ENCODE data around the gene CHST3.
"Not testable (repeated sequence)": the region's sequence is repeated elsewhere in the genome, so short reads cannot be mapped to it uniquely, and the experiment has no call there.

CHST3 gene

DNA sequence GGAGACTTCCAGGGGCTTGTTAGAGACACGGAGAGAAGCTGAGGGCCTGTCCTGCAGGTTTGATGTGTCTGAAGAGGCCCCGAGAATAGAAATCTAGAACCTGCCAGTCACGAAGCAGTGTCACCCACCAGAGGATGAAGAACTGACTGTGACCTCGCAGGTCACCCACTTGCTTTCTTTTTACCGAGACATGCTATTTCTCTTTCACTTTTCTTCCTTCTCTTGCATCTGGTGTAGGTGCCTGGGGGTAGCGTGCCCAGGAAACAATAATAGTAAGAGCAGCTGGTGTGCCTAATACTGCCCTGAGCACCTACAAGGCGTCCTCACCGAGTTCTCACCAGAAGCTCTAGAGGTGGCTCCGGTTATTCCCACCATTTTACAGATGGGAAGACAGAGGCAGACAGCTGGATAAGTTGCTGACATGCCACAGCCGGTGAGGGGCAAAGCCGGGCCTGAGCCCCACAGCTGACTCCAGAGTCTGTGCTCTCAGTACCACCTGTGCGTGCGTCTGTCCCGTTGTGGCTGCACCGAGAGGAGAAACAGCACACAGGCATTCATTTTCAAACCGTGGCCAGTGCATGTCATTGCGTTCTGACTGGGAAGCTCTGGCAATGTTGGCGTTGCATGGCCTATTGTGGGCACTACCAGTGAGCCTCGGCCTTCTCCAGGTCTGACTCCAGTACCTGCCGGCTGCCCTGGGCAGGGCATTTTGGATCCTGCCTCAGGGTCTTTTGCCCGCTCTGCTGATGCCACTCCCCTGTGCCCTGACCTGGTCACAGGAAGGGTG, 7.8 kb downstream of the CHST3 start:
- no peak overlapping the region for H2AFZ ChIP-seq (ENCODE audit: low read depth, low read length)
- no peak overlapping the region for H3K4me3 ChIP-seq (ENCODE audit: low read length)
- no peaks in the 10 kb centered on the region for H3K27me3 ChIP-seq (ENCODE audit: insufficient read depth, low read length)
- H3K9me3 ChIP-seq (ENCODE audit: low read length), result no peaks in the 10 kb centered on the region
- no peaks in the 10 kb centered on the region for H3K36me3 ChIP-seq (ENCODE audit: insufficient read depth, low read length)
- peaks cover 36% of the 10 kb centered on the region for H3K4me1 ChIP-seq (ENCODE audit: insufficient read depth, low read length)

DNA sequence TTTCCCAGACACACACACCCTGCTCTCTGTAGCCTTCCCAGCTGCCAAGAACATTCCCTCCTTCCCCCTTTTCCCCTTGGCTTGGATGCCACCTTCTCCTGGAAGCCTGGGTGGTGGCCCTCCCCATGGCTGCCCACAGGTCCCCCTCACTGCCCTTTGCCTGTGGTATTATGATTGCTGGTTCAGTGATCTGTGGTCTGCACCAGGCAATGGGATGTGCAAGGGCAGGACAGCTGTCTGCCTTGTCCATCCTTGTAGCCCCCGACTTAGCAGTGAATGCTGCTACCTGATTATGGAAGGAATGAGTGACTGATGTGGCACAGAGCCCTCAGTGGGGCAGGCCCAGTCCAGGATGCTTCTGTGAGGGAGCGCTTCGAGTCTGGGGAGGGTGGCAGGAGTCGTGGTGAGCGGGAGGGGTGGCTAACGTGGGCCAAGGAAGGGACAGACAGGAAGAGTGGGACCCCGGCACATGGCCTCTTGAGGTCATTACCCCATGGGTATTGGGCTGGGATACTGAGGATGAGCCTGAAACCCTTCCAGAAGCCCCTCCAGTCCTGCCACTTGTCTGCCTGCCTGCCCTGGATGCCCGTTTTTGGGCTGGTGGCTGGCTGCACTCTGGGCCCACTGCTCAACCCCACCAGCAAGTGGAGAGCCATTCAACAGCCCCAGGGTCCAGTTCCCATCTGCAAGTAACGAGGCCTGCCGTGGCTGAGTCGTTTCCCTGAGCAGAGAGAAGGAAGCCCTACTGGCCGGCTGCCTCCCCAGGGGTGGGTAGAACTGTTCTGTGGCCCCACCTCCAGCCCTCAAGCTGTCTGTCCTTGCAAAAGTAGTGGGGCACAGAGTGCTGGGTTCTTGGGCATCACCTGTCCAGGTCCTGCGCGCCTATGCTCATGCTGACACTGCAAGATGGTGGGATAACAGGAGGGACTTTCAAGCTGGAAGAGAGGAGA, 8.8 kb downstream of the CHST3 start:
- H2AFZ ChIP-seq (ENCODE audit: low read depth, low read length), result no peak overlapping the region
- H3K27me3 ChIP-seq (ENCODE audit: insufficient read depth, low read length), result no peaks in the 10 kb centered on the region
- peaks cover 36% of the 10 kb centered on the region for H3K4me1 ChIP-seq (ENCODE audit: insufficient read depth, low read length)
- no peaks in the 10 kb centered on the region for H3K36me3 ChIP-seq (ENCODE audit: insufficient read depth, low read length)
- no peak overlapping the region for H3K4me3 ChIP-seq (ENCODE audit: low read length)
- no peaks in the 10 kb centered on the region for H3K9me3 ChIP-seq (ENCODE audit: low read length)

DNA sequence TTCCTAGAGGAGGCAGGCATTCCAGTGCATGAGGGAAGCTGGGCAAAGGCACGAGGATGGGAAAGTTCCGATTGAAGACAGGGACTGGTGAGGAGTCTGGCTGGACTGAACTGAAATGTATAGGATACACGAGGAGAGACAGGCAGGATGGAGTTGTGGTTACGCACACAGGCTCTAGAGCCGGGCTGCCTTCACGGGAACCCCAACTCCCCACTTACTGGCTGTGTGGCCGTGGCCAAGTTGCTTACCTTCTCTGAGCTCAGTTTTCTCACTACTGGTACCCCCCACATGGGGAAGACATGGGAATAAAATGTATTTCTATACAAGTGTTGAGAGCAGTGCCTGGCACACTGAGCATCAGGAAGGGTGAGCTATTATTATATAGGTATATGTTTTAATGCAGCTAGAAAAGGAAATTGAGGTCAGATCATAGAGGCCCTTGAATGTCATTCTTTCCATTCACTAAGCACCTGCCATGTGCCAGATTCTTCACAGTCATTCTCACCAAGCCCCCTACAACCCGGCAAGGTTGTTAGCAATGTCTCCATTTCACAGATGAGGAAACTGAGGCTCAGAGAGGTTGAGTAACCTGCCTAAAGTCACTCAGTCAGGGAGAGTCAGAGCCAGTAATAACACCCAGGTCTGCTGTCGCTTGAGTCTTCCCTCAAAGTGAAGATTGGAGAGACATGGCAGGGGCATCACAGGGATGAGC, 9.7 kb downstream of the CHST3 start:
- Histone ChIP-seq H3K4me1 (ENCODE audit: insufficient read depth, low read length) (peaks cover 32% of the 10 kb centered on the region), H3K4me3 (ENCODE audit: low read length) (no peak overlapping the region), H3K27me3 (ENCODE audit: insufficient read depth, low read length) (no peaks in the 10 kb centered on the region), H3K9me3 (ENCODE audit: low read length) (no peaks in the 10 kb centered on the region), H2AFZ (ENCODE audit: low read depth, low read length) (no peak overlapping the region), H3K36me3 (ENCODE audit: insufficient read depth, low read length) (no peaks in the 10 kb centered on the region)

DNA sequence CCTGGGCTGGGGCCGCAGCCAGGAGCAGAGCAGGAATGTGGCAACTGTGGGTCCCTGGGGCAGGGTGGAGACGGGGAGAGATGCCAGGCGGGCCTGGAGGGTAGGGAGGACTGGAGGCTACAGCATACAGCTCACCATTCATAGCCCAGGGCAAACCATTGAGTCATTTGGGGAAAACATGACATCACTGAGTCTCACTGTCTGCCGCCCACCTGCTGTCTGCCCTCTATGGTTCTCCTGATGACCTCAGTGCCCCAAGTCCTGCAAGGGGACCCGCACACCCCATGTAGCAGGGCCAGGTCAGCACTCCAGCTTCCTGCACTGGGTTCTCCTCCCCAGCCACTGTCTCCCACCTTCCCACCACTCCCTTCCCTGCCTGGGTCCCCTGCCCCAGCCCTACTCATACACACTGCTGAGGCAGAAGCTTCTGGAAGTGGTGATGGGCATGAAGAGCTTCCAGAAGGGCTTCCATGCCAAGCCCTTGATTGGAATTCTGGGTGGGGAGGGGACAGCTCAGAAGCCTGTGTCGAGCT, 10.4 kb downstream of the CHST3 start:
- Histone ChIP-seq H3K27me3 (ENCODE audit: insufficient read depth, low read length) (no peaks in the 10 kb centered on the region), H2AFZ (ENCODE audit: low read depth, low read length) (no peak overlapping the region), H3K36me3 (ENCODE audit: insufficient read depth, low read length) (no peaks in the 10 kb centered on the region), H3K4me1 (ENCODE audit: insufficient read depth, low read length) (peaks cover 32% of the 10 kb centered on the region), H3K4me3 (ENCODE audit: low read length) (no peak overlapping the region), H3K9me3 (ENCODE audit: low read length) (no peaks in the 10 kb centered on the region)

DNA sequence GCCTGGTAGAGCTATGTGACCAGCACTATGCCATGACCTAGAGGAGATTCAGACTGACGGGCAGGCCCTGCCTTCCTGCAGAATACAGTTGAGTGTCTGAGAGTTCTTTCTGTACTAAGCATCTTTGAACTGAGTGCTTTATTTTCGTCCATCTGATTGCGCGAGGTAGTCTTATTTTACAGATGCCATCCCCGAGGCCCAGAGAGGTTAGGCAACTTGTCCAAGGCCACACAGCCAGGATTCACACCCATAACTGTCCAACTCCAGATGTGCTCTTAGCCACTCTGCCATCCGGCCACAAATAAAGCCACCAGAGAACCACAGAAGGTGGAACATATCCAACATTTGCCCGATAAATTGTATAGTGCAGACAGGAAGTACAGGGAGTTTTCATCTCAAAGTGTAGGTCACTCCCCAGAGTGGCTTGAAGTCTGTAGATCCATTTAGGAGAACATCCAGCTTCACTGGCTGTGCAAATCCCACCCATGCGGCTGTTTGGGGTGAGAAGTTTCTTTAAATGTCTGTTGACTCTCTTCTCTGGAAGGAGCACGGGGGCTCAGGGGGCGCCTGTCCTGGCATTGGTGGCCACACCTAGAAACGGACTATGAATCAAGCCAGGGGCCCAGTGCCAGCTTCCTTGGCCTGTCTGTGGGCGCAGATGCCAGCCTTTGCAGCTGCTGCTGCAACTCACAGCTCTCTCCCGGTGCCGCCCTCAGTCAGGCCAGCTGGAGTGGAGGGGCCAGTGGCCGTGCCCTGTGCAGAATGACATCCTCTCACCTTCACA, 11.1 kb downstream of the CHST3 start:
- H3K4me3 ChIP-seq (ENCODE audit: low read length), result no peak overlapping the region
- H3K27me3 ChIP-seq (ENCODE audit: insufficient read depth, low read length), result no peaks in the 10 kb centered on the region
- H3K9me3 ChIP-seq (ENCODE audit: low read length), result no peaks in the 10 kb centered on the region
- peaks cover 33% of the 10 kb centered on the region for H3K4me1 ChIP-seq (ENCODE audit: insufficient read depth, low read length)
- no peaks in the 10 kb centered on the region for H3K36me3 ChIP-seq (ENCODE audit: insufficient read depth, low read length)
- no peak overlapping the region for H2AFZ ChIP-seq (ENCODE audit: low read depth, low read length)

DNA sequence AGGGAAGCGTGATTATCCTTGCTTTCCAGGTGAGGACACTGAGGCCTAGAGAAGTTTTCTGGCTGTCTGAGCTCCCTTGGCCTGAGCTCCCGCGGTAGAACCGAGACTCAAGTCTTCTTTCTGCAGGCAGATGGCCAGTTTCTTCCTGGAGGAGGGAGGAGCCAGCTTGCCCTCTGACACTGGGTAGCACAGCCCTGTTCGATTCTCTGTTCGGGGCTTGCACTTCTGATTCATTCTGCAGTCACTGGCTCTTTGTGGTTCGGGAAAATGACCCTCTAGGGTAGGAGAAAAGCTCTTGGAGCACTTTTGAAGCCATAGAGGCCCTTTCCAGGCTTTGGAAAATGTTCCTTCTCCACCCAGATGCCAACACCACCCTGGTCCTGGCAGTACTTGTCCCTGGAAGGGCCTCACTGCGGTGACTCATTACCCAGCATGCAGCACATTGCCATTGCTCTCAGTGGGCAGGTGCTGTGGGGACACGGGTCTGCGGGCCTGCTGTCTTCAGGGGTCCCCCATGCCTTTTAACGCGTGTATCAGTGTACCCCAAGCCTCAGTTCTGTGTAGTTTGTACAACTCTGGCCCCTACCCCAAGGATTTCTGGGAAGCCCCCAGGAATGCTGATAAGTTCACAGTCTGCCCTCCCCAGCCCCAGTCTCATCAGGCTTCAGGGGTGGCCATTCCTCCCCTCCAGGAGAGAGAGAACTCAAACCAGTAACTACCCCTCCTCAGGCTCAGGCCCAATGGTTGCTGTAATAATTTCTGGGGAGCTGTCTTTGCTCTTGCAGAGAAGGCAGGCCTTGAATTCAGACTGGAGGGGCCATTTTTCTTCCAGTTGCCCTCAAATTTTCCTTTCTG, 11.9 kb downstream of the CHST3 start:
- no peak overlapping the region for H2AFZ ChIP-seq (ENCODE audit: low read depth, low read length)
- H3K27me3 ChIP-seq (ENCODE audit: insufficient read depth, low read length), result no peaks in the 10 kb centered on the region
- no peaks in the 10 kb centered on the region for H3K9me3 ChIP-seq (ENCODE audit: low read length)
- no peak overlapping the region for H3K4me3 ChIP-seq (ENCODE audit: low read length)
- H3K4me1 ChIP-seq (ENCODE audit: insufficient read depth, low read length), result peaks cover 40% of the 10 kb centered on the region
- H3K36me3 ChIP-seq (ENCODE audit: insufficient read depth, low read length), result no peaks in the 10 kb centered on the region

DNA sequence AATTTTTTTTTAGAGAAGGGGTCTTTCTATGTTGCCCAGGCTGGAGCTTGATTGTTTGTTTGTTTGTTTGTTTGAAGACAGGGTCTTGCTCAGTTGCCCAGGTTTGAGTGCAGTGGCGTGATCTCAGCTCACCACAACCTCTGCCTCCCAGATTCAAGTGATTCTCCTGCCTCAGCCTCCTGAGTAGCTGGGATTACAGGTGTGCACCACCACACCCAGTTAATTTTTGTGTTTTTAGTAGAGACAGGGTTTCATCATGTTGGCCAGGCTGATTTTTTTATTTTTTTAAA, 13.4 kb downstream of the CHST3 start:
- H3K4me1 ChIP-seq (ENCODE audit: insufficient read depth, low read length), result peaks cover 48% of the 10 kb centered on the region
- not testable (repeated sequence) for H3K4me3 ChIP-seq (ENCODE audit: low read length); H3K9me3 ChIP-seq (ENCODE audit: low read length); H3K27me3 ChIP-seq (ENCODE audit: insufficient read depth, low read length); H2AFZ ChIP-seq (ENCODE audit: low read depth, low read length); H3K36me3 ChIP-seq (ENCODE audit: insufficient read depth, low read length)

DNA sequence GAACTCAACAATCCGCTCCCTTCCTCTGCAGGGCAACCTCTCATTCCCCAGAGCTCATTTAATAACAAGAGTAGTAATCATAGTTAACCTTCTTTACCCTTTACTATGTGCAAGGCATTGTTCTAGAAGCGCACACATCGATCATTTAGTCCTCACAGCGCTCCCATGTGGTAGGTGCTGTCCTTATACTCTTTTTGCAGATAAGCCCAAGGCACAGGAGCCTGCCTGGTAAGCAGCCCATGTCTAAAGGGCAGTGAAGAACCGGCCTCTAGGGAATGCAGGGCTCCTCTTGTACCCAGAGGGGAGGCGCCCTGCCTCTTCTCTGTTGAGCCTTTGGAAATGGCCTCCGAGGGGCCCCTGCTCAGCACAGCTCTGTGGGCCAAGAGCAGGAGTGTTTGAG, 14.3 kb downstream of the CHST3 start:
- Histone ChIP-seq H3K9me3 (ENCODE audit: low read length) (no peaks in the 10 kb centered on the region), H3K36me3 (ENCODE audit: insufficient read depth, low read length) (no peaks in the 10 kb centered on the region), H3K27me3 (ENCODE audit: insufficient read depth, low read length) (no peaks in the 10 kb centered on the region), H3K4me3 (ENCODE audit: low read length) (no peak overlapping the region), H2AFZ (ENCODE audit: low read depth, low read length) (no peak overlapping the region), H3K4me1 (ENCODE audit: insufficient read depth, low read length) (peaks cover 48% of the 10 kb centered on the region)

DNA sequence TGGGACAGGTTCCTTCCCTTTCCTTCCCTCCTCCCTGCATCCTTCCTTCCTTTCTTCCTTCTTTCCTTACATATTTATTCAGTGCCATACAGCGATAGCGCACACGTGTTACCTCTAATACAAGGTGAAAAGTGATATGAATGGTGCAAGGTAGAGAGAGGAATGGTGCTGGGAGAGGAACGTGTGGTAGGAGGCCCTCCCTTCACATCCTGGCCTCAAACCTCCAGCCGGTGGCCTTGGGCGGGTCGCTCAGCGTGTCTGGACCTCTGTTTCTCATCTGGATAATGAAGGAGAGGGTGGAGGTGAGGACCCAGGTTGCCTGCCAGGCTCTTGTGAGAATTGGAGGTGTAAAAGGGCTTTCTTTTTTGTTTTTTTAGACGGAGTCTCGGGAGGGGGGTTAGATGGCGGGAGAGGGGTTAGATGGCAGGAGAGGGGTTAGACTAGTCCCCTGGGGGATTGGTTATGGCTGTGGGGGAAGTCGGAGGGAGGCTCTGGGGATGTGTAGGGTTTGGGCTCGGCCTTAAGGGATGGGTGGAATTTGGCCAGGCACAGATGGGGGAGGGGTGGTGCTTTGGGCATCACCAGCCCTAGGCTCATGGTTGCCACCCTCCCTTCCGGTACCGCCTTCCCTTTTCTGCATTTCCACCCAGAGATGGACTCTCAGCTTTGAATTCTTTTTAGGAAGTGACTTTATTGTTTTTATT, 14.9 kb downstream of the CHST3 start:
- H3K4me1 ChIP-seq (ENCODE audit: insufficient read depth, low read length), result peaks cover 48% of the 10 kb centered on the region
- no peaks in the 10 kb centered on the region for H3K9me3 ChIP-seq (ENCODE audit: low read length)
- H3K4me3 ChIP-seq (ENCODE audit: low read length), result no peak overlapping the region
- H3K27me3 ChIP-seq (ENCODE audit: insufficient read depth, low read length), result no peaks in the 10 kb centered on the region
- no peak overlapping the region for H2AFZ ChIP-seq (ENCODE audit: low read depth, low read length)
- H3K36me3 ChIP-seq (ENCODE audit: insufficient read depth, low read length), result no peaks in the 10 kb centered on the region

DNA sequence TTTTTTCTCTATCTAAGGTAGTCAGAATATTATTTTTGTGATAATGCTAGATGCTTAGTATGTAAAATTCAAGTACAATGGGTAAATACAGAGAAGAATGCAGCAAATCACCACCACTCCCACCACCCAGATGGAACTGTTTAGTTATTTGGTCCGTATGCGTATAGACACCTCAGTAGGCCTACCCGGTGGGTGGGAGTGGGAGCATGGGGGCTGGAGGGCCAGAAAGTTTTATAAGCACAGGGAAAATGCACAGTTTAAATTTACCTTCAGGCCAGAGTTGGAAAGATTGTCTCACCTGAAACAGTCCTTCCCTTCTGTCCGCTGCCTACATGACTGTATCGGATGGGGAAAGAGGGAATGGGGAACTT, 15.5 kb downstream of the CHST3 start:
- no peaks in the 10 kb centered on the region for H3K27me3 ChIP-seq (ENCODE audit: insufficient read depth, low read length)
- peaks cover 48% of the 10 kb centered on the region for H3K4me1 ChIP-seq (ENCODE audit: insufficient read depth, low read length)
- no peaks in the 10 kb centered on the region for H3K36me3 ChIP-seq (ENCODE audit: insufficient read depth, low read length)
- no peak overlapping the region for H2AFZ ChIP-seq (ENCODE audit: low read depth, low read length)
- no peak overlapping the region for H3K4me3 ChIP-seq (ENCODE audit: low read length)
- H3K9me3 ChIP-seq (ENCODE audit: low read length), result no peaks in the 10 kb centered on the region

DNA sequence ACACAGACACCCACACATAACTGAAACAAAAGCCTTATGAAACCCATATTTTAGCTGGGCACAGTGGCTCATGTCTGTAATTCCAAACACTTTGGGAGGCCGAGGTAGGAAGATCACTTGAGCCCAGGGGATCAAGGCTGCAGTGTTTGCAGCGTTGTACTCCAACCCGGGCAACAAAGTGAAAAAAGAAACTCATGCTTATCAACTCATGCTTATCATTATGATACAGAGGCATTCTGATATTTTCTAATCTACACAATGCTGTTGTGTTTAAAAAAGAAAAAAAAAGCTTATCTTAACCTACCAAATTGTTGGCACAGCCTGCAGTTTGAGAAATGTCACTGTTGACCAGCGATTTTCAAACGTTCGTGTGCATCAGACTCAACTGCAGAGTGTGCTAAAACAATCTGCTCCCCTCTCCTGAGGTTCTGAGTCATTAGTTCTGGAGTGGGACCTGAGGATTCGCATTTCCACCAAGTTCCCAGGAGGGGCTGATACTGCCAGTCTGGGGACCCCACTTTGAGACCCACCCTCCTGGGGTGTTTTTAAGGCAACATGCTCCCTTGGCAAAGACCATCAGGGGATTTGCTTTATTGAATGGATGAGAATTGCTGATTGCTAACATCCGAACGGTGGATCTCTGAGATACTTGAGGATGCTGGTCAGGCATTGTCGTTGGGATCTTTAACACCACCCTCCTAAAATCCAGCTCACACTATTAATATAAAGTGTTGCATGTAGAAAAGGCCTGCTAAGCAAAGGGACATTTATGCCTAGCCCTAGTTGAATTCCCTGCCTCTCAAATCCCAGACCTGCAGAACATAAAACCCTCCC, 16.2 kb downstream of the CHST3 start:
- Histone ChIP-seq H2AFZ (ENCODE audit: low read depth, low read length) (peak overlapping the region; percentile 29), H3K36me3 (ENCODE audit: insufficient read depth, low read length) (no peaks in the 10 kb centered on the region), H3K27me3 (ENCODE audit: insufficient read depth, low read length) (no peaks in the 10 kb centered on the region), H3K4me3 (ENCODE audit: low read length) (peak overlapping the region; percentile 28), H3K4me1 (ENCODE audit: insufficient read depth, low read length) (peaks cover 49% of the 10 kb centered on the region), H3K9me3 (ENCODE audit: low read length) (no peaks in the 10 kb centered on the region)

All from neuron (in vitro differentiated cells).